Suprapubic skin (tissue), 4 donors: Measurements from ENCODE around the gene SHC2. TPM values are rescaled to one million over a fixed set of nuclear protein-coding genes. Genes with fewer than 3 reads are reported as not detected.

Experiments used
- DNase-seq, 2 donors: peaks; one replicate each; pipeline ENCODE4 v3.0.0-alpha.2; 2019; ENCODE audit warnings: low spot score in 2 of 2
- H3K27ac ChIP-seq: fragments of 200-600 bp; sonication (generic); one replicate; pipeline ENCODE4 v1.5.1; 2019
- H3K27me3 ChIP-seq: fragments of 200-600 bp; sonication (generic); one replicate; pipeline ENCODE4 v1.5.1; 2019
- H3K36me3 ChIP-seq: fragments of 200-600 bp; sonication (generic); one replicate; pipeline ENCODE4 v1.5.1; 2019
- H3K4me1 ChIP-seq: fragments of 200-600 bp; sonication (generic); one replicate; pipeline ENCODE4 v1.5.1; 2019
- H3K4me3 ChIP-seq: fragments of 200-600 bp; sonication (generic); one replicate; pipeline ENCODE4 v1.5.1; 2019; ENCODE audit warnings: mild to moderate bottlenecking
- H3K9me3 ChIP-seq: fragments of 200-600 bp; sonication (generic); one replicate; pipeline ENCODE4 v1.5.1; 2019
- CTCF ChIP-seq, 2 donors: fragments of 200-600 bp in 1 of 2; fragments of 450-650 bp in 1 of 2; sonication (generic) in 1 of 2; IDR thresholded peaks; one replicate each; pipeline ENCODE4 v1.5.1; 2016 to 2019; ENCODE audit warnings: antibody characterized with exemption in 2 of 2, mild to moderate bottlenecking in 1 of 2, moderate library complexity in 1 of 2
- EP300 ChIP-seq: sonication (generic); formaldehyde crosslinking; IDR thresholded peaks from one replicate; pipeline ENCODE4 v1.6.1; 2017; ENCODE audit warnings: antibody characterized with exemption
- POLR2A ChIP-seq, 2 donors: fragments of 450-650 bp; IDR thresholded peaks; one replicate each; pipeline ENCODE4 v1.6.1; 2017; ENCODE audit warnings: antibody characterized with exemption in 2 of 2, mild to moderate bottlenecking in 2 of 2, moderate library complexity in 2 of 2
- POLR2AphosphoS5 ChIP-seq, 3 donors: sonication (generic); formaldehyde crosslinking; IDR thresholded peaks; one replicate each; pipeline ENCODE4 v1.6.1; 2017; ENCODE audit warnings: antibody characterized with exemption in 3 of 3
- WGBS: methylation state at CpG from one replicate; pipeline ENCODE4 v1.1.5; 2018; 5-methylcytosine and 5-hydroxymethylcytosine counted together
- total RNA-seq, 4 donors: library from RNA; depleted of rRNA; stranded (reverse); fragments of >200 nt; gene quantifications; one replicate each; pipeline ENCODE4 v1.1.0, GENCODE V29; 2016

Gene SHC2
- 10 to 100 TPM; 16.3 to 40.7 (median 19.6) TPM for total RNA-seq

- no peaks in the 10 kb centered on the region for H3K36me3 ChIP-seq
- H3K4me1 ChIP-seq = peaks cover 22% of the 10 kb centered on the region
- no peak for DNase-seq
- H3K4me3 ChIP-seq = peak within 1 kb of the TSS; percentile 74
- TF ChIP-seq EP300 (no peak), CTCF (IDR thresholded peaks at IDR 0.05) (no peak), POLR2A (IDR thresholded peaks at IDR 0.05) (peak in 1 of 2 donors; percentile 34), POLR2AphosphoS5 (IDR thresholded peaks at IDR 0.05) (no peak)
- WGBS = 3% methylated on average over 6 of the region's 85 CpGs
- no peaks in the 10 kb centered on the region for H3K9me3 ChIP-seq
- H3K27me3 ChIP-seq = peaks cover 14% of the 10 kb centered on the region
- peak within 1 kb of the TSS; percentile 78 for H3K27ac ChIP-seq
Measured at GRCh38 chr19:460877-461720, at the start of gene SHC2. Gene SHC2 (minus strand): TSS chr19:461033. CDS start chr19:460996, 37 bp downstream.

GRCh38 chr19:508204-509150, 47.6 kb upstream of the SHC2 start:
- TF ChIP-seq POLR2AphosphoS5 (IDR thresholded peaks at IDR 0.05) (no peak), EP300 (no peak), CTCF (IDR thresholded peaks at IDR 0.05) (no peak), POLR2A (IDR thresholded peaks at IDR 0.05) (no peak)
- 63% methylated on average over 29 of the region's 32 CpGs for WGBS

GRCh38 chr19:507286-508203, 46.7 kb upstream of the SHC2 start, which contains the start of gene TPGS1:
Gene TPGS1 (plus strand): TSS chr19:507497. CDS start chr19:507507, 10 bp downstream.
- no peak for DNase-seq
- Histone ChIP-seq H3K4me3 (peak within 1 kb of the TSS; percentile 100), H3K9me3 (no peaks in the 10 kb centered on the region), H3K36me3 (no peaks in the 10 kb centered on the region), H3K27me3 (no peaks in the 10 kb centered on the region), H3K4me1 (peaks cover 39% of the 10 kb centered on the region), H3K27ac (peak within 1 kb of the TSS; percentile 94)
- WGBS = 5% methylated on average over 32 of the region's 81 CpGs
- TF ChIP-seq EP300 = no peak
- TF ChIP-seq POLR2A (IDR thresholded peaks at IDR 0.05) = peak in 1 of 2 donors; percentile 21
- no peak for TF ChIP-seq POLR2AphosphoS5 (IDR thresholded peaks at IDR 0.05)
- TF ChIP-seq CTCF (IDR thresholded peaks at IDR 0.05) = no peak

More at GRCh38 chr19:508204-509150, 47.6 kb upstream of the SHC2 start:
- Histone ChIP-seq H3K4me3 (peak overlapping the region; percentile 100), H3K27me3 (no peaks in the 10 kb centered on the region), H3K4me1 (peaks cover 39% of the 10 kb centered on the region), H3K36me3 (no peaks in the 10 kb centered on the region), H3K27ac (no peak overlapping the region), H3K9me3 (no peaks in the 10 kb centered on the region)
- no peak for DNase-seq

- peak; percentile 98 to 99 for DNase-seq
- no peaks in the 10 kb centered on the region for H3K36me3 ChIP-seq
- peak overlapping the region; percentile 100 for H3K4me3 ChIP-seq
- TF ChIP-seq POLR2AphosphoS5 (IDR thresholded peaks at IDR 0.05) (no peak), CTCF (IDR thresholded peaks at IDR 0.05) (peak; percentile 87 to 96)
- 4% methylated on average over 42 of the region's 48 CpGs for WGBS
- H3K27me3 ChIP-seq = no peaks in the 10 kb centered on the region
- peaks cover 38% of the 10 kb centered on the region for H3K4me1 ChIP-seq
- H3K9me3 ChIP-seq = no peaks in the 10 kb centered on the region
- peak overlapping the region; percentile 94 for H3K27ac ChIP-seq
Measured at GRCh38 chr19:506404-507285, 45.8 kb upstream of the SHC2 start.
